H9 (cell line): ENCODE results near the gene CXCL9. TPM values are rescaled to one million over a fixed set of nuclear protein-coding genes. Genes with fewer than 3 reads are reported as not detected.

Experiments
- DNase-seq: peaks from one replicate; pipeline ENCODE4 v3.0.0-alpha.2; 2017
- H2AFZ ChIP-seq: one replicate; pipeline ENCODE4 v1.6.1; 2013; ENCODE audit warnings: mild to moderate bottlenecking, low read length, control low read depth, moderate library complexity
- H2AK5ac ChIP-seq: 2 replicates; pipeline ENCODE4 v1.6.1; 2013; ENCODE audit warnings: low read length, control low read depth, mixed read lengths; ENCODE audit not compliant: insufficient read length
- H2BK120ac ChIP-seq: one replicate; pipeline ENCODE4 v1.6.1; 2013; ENCODE audit warnings: low read depth, mild to moderate bottlenecking, low read length, control low read depth, inconsistent platforms; ENCODE audit not compliant: poor library complexity, severe bottlenecking
- H2BK12ac ChIP-seq: 2 replicates; pipeline ENCODE4 v1.6.1; 2013; ENCODE audit warnings: low read length, control low read depth, mixed read lengths, low read depth; ENCODE audit not compliant: insufficient read length
- H2BK15ac ChIP-seq: 2 replicates; pipeline ENCODE4 v1.6.1; 2013; ENCODE audit warnings: low read depth, low read length, control low read depth
- H2BK20ac ChIP-seq: one replicate; pipeline ENCODE4 v1.6.1; 2013; ENCODE audit warnings: low read depth, mild to moderate bottlenecking, low read length, control low read depth, inconsistent platforms; ENCODE audit not compliant: poor library complexity, severe bottlenecking
- H2BK5ac ChIP-seq: 2 replicates; pipeline ENCODE4 v1.6.1; 2013; ENCODE audit warnings: low read length, control low read depth, mixed read lengths; ENCODE audit not compliant: insufficient read length
- H3K14ac ChIP-seq: 2 replicates; pipeline ENCODE4 v1.6.1; 2013; ENCODE audit warnings: low read length, control low read depth; ENCODE audit not compliant: insufficient read depth
- H3K18ac ChIP-seq: 2 replicates; pipeline ENCODE4 v1.6.1; 2013; ENCODE audit warnings: low read depth, mild to moderate bottlenecking, mixed read lengths, low read length, control low read depth; ENCODE audit not compliant: insufficient read length
- H3K23ac ChIP-seq: 2 replicates; pipeline ENCODE4 v1.6.1; 2013; ENCODE audit warnings: low read length, control low read depth, mixed read lengths, low read depth; ENCODE audit not compliant: insufficient read length
- H3K23me2 ChIP-seq: 2 replicates; pipeline ENCODE4 v1.6.1; 2013; ENCODE audit warnings: low read depth, mild to moderate bottlenecking, mixed read lengths, low read length, control low read depth; ENCODE audit not compliant: insufficient read length, poor library complexity, severe bottlenecking
- H3K27ac ChIP-seq: 2 replicates; pipeline ENCODE4 v1.5.1; 2013; ENCODE audit warnings: low read length, control low read depth, mixed read lengths, low read depth; ENCODE audit not compliant: insufficient read length
- H3K27me3 ChIP-seq: 2 replicates; pipeline ENCODE4 v1.6.1; 2013; ENCODE audit warnings: low read length, control low read depth, inconsistent platforms; ENCODE audit not compliant: insufficient read depth
- H3K4ac ChIP-seq: 2 replicates; pipeline ENCODE4 v1.6.1; 2013; ENCODE audit warnings: low read depth, mild to moderate bottlenecking, control low read depth, inconsistent platforms, low read length, moderate library complexity
- H3K4me1 ChIP-seq: 2 replicates; pipeline ENCODE4 v1.6.1; 2013; ENCODE audit warnings: low read length, control low read depth, inconsistent platforms; ENCODE audit not compliant: insufficient read depth
- H3K4me2 ChIP-seq: 2 replicates; pipeline ENCODE4 v1.6.1; 2013; ENCODE audit warnings: low read length, control low read depth, mixed read lengths; ENCODE audit not compliant: insufficient read length, insufficient read depth
- H3K56ac ChIP-seq: 2 replicates; pipeline ENCODE4 v1.6.1; 2013; ENCODE audit warnings: low read depth, mild to moderate bottlenecking, mixed read lengths, low read length, control low read depth; ENCODE audit not compliant: insufficient read length
- H3K79me1 ChIP-seq: 2 replicates; pipeline ENCODE4 v1.6.1; 2013; ENCODE audit warnings: low read depth, mild to moderate bottlenecking, moderate library complexity, low read length, control low read depth, inconsistent platforms; ENCODE audit not compliant: insufficient read depth, poor library complexity, severe bottlenecking
- H3K79me2 ChIP-seq: 2 replicates; pipeline ENCODE4 v1.6.1; 2013; ENCODE audit warnings: low read length, control low read depth, inconsistent platforms; ENCODE audit not compliant: insufficient read depth
- H3K9ac ChIP-seq: 2 replicates; pipeline ENCODE4 v1.6.1; 2013; ENCODE audit warnings: low read length, control low read depth, mixed read lengths; ENCODE audit not compliant: insufficient read length; ENCODE audit errors: extremely low read depth
- H3K9me3 ChIP-seq: one replicate; pipeline ENCODE4 v1.6.1; 2013; ENCODE audit warnings: low read depth, low read length, inconsistent platforms; ENCODE audit not compliant: control insufficient read depth
- H3T11ph ChIP-seq: one replicate; pipeline ENCODE4 v1.6.1; 2013; ENCODE audit warnings: mild to moderate bottlenecking, low read length, control low read depth, inconsistent platforms
- H4K20me1 ChIP-seq: one replicate; pipeline ENCODE4 v1.6.1; 2013; ENCODE audit not compliant: control insufficient read depth, insufficient read length, insufficient read depth
- H4K5ac ChIP-seq: 2 replicates; pipeline ENCODE4 v1.6.1; 2013; ENCODE audit warnings: low read depth, mild to moderate bottlenecking, mixed read lengths, low read length, control low read depth; ENCODE audit not compliant: insufficient read length
- H4K8ac ChIP-seq: replicated peaks from 2 replicates; pipeline ENCODE4 v1.6.1; 2013; ENCODE audit warnings: low read length, control low read depth, mixed read lengths, low read depth; ENCODE audit not compliant: insufficient read length
- H4K91ac ChIP-seq: 2 replicates; pipeline ENCODE4 v1.6.1; 2013; ENCODE audit warnings: low read depth, mild to moderate bottlenecking, moderate library complexity, mixed read lengths, low read length, control low read depth; ENCODE audit not compliant: insufficient read length
- H3K27ac Mint-ChIP-seq, 3 experiments: 2 replicates in 2 of 3; 3 replicates in 1 of 3; pipeline ENCODE4 v1.8.0; 2020 to 2021; ENCODE audit warnings: mixed read lengths in 3 of 3, mild to moderate bottlenecking in 1 of 3, moderate library complexity in 1 of 3
- H3K27me3 Mint-ChIP-seq: 2 replicates; pipeline ENCODE4 v1.8.0; 2021; ENCODE audit warnings: low read depth, mild to moderate bottlenecking, moderate library complexity, mixed read lengths
- H3K36me3 Mint-ChIP-seq, 3 experiments: 2 replicates in 2 of 3; 3 replicates in 1 of 3; pipeline ENCODE4 v1.8.0; 2020 to 2021; ENCODE audit warnings: low read depth in 3 of 3, mixed read lengths in 3 of 3; ENCODE audit not compliant: insufficient read depth in 1 of 3
- H3K4me1 Mint-ChIP-seq, 2 experiments: 2 replicates each; pipeline ENCODE4 v1.8.0; 2020; ENCODE audit warnings: mixed read lengths in 2 of 2
- H3K4me3 Mint-ChIP-seq, 2 experiments: 2 replicates in 1 of 2; 3 replicates in 1 of 2; pipeline ENCODE4 v1.8.0; 2020 to 2021; ENCODE audit warnings: mild to moderate bottlenecking in 2 of 2, mixed read lengths in 2 of 2, moderate library complexity in 1 of 2
- H3K9me3 Mint-ChIP-seq, 2 experiments: 2 replicates in 1 of 2; 3 replicates in 1 of 2; pipeline ENCODE4 v1.8.0; 2020; ENCODE audit warnings: mild to moderate bottlenecking in 2 of 2, mixed read lengths in 2 of 2, moderate library complexity in 1 of 2
- CTCF ChIP-seq: fragments of 200-600 bp; sonication (generic); conservative IDR thresholded peaks from 3 replicates; pipeline ENCODE4 v1.8.0; 2021; ENCODE audit warnings: antibody characterized with exemption, mild to moderate bottlenecking
- WGBS: extraction: QIAGEN DNeasy Blood & Tissue Kit; methylation state at CpG from one replicate; pipeline ENCODE4 v1.1.7; 2013; ENCODE audit warnings: missing lambda C conversion rate, low lambda C conversion rate, mixed read lengths; ENCODE audit not compliant: insufficient read length; ENCODE audit errors: extremely low coverage; 5-methylcytosine and 5-hydroxymethylcytosine counted together
- total RNA-seq: library from RNA; stranded (reverse); gene quantifications from 2 replicates; pipeline ENCODE4 v1.2.1, GENCODE V29; 2021

The CXCL9 gene
- total RNA-seq, 1 experiment from 2014 or later, result not detected

- H3K9me3 Mint-ChIP-seq, result peaks cover 12 to 13% of the 10 kb centered on the region in 2 experiments; a peak in 4 of 5 replicates
- no peaks in the 10 kb centered on the region for H3K23me2 ChIP-seq
- H3K14ac ChIP-seq, result no peak overlapping the region
- H2AK5ac ChIP-seq, result no peak overlapping the region
- no peak overlapping the region for H3K4me2 ChIP-seq
- no peaks in the 10 kb centered on the region for H3K27me3 ChIP-seq
- H4K20me1 ChIP-seq, result no peaks in the 10 kb centered on the region
- H3K36me3 Mint-ChIP-seq, result peaks cover 58 to 82% (median 70%) of the 10 kb centered on the region in 3 experiments
- peaks cover 10% of the 10 kb centered on the region for H3K9me3 ChIP-seq
- H2BK20ac ChIP-seq, result no peak overlapping the region
- WGBS, result no CpG with 5 or more reads among the region's 2 CpGs
- H3K27ac Mint-ChIP-seq, result no peak overlapping the region
- H4K91ac ChIP-seq, result no peak overlapping the region
- no peak overlapping the region for H3K4me3 Mint-ChIP-seq
- H2BK15ac ChIP-seq, result no peak overlapping the region
- no peak overlapping the region for H3K18ac ChIP-seq
- no peak overlapping the region for H3K56ac ChIP-seq
- no peaks in the 10 kb centered on the region for H3K4me1 ChIP-seq
- no peak overlapping the region for H4K5ac ChIP-seq
- H2BK120ac ChIP-seq, result no peak overlapping the region
- H4K8ac ChIP-seq, result no peak overlapping the region
- no peak for TF ChIP-seq CTCF
- H3K23ac ChIP-seq, result no peak overlapping the region
- peaks cover 4% of the 10 kb centered on the region for H3K79me1 ChIP-seq
- no peak for DNase-seq
- H2BK5ac ChIP-seq, result no peak overlapping the region
- no peak overlapping the region for H3K4ac ChIP-seq
- no peak overlapping the region for H3T11ph ChIP-seq
- H3K27me3 Mint-ChIP-seq, result no peaks in the 10 kb centered on the region
- H3K9ac ChIP-seq, result no peak overlapping the region
- H3K79me2 ChIP-seq, result no peaks in the 10 kb centered on the region; the same call in 1 of the 2 replicates
- H3K4me1 Mint-ChIP-seq, result no peaks in the 10 kb centered on the region
- H3K27ac ChIP-seq, result no peak overlapping the region
- H2AFZ ChIP-seq, result no peak overlapping the region
- H2BK12ac ChIP-seq, result no peak overlapping the region
These were observed 31.1 kb downstream of the CXCL9 start for GRCh38 chr4:75976177-75976576.
